ENCODE results near the gene GZF1.

GZF1 gene

DNA sequence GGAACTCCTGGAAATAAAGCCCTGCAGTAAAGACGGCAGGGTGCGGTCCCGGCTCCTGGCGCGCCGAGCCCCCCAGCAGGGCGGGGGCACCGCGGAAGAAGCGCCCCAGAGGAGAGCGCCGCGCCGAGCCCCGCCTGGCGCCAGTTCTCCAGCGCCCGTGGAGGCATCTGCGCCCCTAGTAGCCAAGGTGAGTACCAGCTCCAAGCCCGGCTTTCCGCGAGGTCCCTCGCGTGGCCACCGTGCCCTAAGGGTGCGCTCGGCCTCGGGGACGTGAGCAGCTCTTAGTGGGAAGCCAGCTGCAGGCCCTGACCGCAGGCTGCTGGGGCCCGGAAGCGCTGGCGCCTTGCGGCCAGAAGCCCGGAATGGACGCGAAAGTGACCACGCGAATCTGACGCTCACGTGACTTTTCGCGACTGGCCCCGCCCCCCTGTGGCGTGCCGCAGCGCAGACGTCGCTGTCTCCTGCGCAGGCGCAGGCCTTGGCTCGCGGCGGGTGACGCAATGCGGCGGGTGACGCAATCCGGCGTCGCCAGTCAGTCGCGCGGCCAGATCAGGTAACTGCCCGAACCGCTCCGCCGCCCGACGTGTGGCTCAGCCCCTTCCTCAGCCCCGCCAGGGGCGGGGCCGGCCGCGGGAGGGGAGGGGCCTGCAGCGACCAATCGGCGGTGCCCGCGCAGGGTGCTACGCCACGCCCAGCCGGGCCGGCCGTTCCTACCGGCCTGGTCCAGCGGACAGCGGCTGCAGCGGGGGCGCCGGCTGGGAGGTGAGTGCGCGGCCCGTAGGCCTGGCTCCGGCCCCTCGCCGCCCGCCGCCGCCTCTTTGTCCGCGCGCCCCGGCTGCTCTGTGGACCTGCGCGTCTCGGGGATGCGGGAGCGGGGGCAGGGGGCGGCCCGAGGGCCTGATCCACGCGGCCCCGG, at the start of gene GZF1:
GZF1 (plus strand) TSS at position 707 of the 916 bp plus-strand sequence. CDS start 2,202 bp downstream, outside the sequence.
- peak; percentile 96 for DNase-seq (ENCODE audit: low read depth in 2 of 2)

DNA sequence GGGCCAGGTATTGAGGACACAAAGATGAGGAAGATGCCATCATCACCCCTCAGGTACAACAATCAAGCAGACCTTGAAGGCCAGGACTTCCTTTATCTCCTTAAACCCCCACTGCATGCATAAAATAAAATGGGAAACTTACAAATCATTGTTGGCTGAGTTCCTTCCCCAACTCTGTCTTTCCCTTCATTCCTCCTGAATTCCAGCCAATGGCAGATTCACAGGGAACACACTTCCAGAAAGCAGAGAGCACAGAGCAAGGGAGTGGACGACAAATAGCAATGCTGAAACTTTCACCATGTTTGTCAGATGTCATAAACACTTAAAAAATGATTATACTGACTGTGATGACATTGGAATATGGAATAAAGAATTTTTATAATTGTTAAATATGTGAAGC, 48.7 kb upstream of the GZF1 start:
- no peak for DNase-seq (ENCODE audit: low read depth in 2 of 2)

DNA sequence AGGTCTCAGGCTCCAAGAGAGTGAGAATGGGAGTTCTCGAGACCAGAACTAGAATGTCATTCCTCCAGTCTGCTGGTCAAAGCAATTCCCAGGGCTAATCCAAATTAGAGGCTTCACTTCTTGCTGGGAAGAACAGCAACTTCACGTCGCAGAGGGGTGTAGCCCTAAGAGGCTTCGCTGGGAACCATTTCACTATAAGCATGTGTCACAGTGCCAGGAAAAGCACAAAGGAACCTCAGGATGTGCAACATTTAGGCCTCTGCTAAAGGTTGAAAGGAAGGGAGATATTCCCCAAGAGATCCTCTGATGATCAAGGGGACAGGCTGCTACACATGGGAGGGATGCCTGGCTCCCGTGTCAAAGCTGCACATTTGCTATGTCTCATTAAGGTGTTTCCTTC, 47.3 kb upstream of the GZF1 start:
- no peak for DNase-seq (ENCODE audit: low read depth in 2 of 2)

DNA sequence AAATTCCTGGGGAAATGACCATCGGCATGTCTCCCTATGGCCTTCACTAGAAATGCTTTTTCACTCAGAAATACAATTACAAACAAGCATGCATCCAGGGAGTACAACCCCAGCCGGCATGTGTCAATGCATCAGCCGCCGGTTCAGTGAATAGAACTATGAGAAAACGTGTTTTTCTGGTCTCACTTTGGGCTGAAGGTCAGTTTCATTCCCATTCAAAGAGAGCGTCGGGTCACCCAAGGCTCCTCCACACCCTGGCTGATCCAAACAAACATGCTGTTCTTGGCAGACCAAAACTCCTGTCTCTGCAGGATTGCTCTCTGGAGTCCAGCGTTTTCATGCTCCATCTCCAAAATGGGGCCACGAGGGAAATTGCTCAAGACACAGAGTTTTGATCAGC, 46.9 kb upstream of the GZF1 start:
- no peak for DNase-seq (ENCODE audit: low read depth in 2 of 2)

DNA sequence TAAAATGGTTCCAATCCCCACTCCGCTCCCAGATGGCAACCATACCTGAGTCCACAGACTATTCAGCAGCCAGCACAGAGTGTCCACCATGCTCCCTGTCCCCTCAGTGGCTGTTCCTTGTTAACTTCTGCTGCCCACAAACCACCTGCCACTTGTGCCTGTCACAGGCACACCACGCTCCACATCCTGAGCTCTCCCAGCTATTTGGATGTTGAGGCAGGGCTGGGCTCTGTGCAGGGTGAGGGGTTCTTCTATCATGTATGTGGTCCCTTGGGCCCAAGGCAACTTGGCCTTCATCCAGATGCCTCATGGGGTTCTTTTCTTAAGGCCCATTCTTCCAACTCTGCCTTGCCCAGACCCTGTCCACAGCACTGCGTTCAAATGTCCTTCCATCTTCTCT, 45.4 kb upstream of the GZF1 start:
- DNase-seq (ENCODE audit: low read depth in 2 of 2) = no peak

DNA sequence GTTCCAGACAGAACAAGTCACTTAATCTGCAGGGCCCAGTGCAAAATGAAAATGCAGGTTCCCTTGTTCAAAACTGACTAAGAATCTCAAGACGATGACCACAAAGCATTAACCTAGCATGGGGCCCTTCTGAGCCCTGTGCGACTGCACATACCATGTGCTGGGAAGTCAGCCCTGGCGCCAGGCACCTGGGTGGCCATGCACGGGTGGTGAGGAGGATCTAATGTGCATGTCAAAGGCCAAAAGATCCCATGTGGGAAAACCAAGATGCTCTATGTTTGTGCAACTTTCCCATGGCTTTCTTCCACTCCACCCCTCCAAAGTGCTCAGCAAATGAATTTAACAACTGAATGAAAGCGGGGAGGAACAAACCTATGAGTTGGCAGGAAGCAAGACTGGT, 44.9 kb upstream of the GZF1 start:
- no peak for DNase-seq (ENCODE audit: low read depth in 2 of 2)

DNA sequence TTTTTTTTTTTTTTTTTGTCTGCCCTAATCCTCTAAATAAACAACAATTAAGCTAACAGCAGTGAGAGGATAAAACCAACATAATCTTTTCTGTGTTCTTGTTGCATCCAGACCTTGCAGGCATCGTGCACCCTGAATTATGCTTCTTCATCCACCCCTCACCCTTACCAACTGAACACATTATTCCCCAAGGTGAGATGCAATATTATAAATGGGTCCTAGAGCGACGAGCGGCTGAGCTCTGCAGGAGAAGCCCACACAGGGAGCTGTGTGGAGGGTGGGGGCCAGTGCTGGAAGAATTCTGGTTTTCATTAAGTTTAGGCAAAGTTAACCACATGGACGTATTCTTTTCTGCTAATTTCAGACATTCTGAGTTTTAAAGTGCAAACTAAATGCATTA, 43.6 kb upstream of the GZF1 start:
- no peak for DNase-seq (ENCODE audit: low read depth in 2 of 2)

DNA sequence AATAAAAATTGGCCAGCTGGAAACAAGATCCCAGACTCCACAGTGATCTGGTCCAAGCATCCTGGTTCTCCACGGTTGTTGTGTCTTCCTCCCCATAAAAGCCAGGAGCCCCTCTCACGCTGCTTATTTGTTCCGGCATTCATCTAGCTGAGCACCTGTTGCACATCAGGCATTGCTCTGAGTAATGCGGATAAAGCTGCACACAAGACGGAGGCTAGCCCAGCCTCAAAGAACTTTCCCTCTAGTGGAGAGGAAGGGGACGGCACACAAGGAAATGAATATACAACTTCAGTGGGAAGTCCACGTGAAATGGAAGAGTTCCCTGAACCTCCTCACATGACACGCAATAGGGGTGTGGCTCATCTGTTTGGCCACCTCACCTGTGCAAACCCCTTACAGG, 41.7 kb upstream of the GZF1 start:
- DNase-seq (ENCODE audit: low read depth in 2 of 2) = no peak

DNA sequence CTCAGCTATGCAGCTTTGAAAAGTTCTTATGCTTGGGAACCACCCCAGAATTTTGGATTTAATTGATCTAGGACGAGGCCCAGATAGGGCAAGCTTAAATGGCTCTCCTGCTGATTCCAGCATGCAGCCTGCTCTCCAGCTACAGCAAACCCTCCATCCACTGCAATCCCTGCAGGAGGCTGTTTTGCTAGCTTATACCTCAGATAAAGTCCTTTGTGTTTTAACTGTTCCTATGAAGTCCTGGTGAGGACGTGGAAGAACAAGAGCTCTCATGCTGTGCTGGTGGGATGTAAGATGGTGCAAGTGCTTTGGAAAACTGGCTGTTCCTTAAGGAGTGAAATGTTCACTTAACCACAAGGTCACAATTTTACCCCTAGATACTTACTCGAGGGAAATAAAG, 36.9 kb upstream of the GZF1 start:
- no peak for DNase-seq (ENCODE audit: low read depth in 2 of 2)

DNA sequence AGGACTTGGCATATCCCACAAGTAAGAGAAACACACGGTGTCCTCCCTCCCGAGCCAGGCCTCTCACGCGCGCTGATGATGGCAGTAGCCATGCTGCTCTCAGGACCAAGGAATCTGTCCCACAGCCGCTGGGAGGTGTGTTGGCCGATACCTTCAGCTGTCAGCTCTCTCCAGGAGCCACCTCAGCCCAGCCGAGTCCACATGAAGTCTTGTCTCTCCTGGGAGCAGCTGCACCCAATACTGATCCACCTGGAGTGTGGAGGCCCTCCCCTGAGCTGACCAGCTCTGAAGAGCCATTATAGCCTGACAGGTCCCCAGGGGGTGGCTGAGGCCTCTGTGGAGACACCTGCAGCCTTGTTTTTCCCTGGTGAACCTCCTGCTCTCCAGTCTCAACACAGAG, 35.2 kb upstream of the GZF1 start:
- no peak for DNase-seq (ENCODE audit: low read depth in 2 of 2)

DNA sequence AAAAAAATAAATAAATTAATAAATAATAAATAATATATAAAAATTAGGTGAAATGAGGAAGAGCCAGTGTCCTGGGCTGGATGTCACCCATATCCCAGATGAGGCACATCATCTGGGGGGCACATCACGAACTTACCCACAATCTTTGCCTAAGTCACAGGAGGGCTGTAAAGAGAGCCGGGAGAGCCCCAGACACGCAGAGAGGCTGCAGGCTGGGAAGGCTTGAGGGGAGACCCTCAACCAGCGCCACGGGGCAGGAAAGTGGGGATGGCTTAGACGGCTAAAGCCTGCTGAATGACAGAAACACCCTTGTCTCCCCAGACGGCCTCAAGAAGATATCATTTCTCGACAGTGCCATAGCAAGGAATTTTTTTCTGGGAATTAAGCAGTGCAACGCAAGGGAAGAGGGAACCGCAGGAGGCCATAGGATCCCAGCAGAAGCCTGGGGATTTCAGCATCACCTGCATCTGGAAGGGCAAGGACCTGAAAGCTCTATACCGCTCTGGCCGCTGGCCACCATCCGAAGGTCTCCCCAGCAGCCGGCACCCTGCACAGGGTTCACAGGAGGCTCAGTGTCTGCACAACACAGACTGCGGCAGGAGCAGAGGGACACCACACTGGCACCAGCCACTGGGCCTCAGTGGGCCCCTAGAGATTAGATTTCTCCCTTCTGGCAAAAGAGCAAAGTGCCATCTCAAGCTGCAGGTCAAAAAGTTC, 34.2 kb upstream of the GZF1 start:
- no peak for DNase-seq (ENCODE audit: low read depth in 2 of 2)

DNA sequence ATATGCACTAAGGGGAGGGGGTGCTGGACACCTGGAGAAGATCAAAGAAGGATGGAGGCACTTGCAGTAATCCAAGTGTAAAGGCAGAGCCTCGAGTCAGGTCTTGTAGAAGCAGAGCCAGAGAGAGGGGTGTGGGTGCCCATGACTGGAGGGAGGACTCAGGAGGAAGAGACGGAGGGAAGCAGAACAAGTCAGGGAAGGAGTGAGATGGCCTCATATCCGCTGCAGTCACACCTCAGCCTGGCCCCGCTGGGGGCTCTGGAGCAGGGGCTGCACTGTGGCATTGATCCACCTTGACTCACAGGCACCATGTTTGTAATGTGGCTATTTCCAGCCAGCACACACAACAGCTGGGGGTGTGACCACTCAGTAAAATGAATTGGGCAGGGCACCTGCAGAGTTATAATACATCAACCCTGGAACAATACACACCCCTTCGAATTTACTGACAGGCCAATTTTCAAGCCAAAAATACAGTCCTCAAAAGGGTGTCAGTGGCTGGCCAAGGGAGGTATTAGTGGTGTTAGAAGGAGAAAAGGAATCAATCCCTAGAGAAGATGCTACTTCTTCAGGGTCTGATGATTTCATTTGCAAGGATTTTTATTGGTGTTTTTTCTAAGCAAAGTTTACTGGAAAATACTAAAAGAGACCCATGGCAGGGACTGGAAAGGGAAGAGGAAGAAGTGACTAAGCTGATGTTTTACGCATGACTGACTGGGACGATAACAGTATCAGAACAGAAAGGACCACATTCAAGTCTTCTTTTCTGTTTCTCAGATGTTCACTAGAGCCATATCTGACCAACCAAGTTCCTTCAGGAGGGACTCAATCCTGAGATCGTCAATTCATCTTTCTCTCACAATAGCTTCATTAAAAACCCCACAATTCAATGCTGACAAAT, 30.3 kb upstream of the GZF1 start:
- no peak for DNase-seq (ENCODE audit: low read depth in 2 of 2)

DNA sequence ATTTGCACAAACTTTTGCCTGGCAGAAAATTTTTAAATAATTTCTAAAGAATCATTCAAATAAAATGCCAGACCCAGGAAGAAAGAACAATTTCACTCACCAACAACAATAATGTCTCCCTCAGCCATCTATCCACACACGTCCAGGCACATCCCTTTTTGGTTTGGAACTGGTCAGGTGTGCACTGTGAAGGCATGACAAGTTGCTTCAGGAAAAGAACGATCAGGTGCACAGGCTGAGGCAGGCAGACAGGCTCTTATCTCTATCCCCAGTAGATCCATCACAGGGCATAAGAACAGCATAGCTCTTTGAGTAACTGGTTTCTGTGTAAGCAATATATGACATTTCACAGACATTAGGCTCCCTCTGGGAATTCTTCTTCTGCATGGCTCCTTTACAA, 29.5 kb upstream of the GZF1 start:
- no peak for DNase-seq (ENCODE audit: low read depth in 2 of 2)

DNA sequence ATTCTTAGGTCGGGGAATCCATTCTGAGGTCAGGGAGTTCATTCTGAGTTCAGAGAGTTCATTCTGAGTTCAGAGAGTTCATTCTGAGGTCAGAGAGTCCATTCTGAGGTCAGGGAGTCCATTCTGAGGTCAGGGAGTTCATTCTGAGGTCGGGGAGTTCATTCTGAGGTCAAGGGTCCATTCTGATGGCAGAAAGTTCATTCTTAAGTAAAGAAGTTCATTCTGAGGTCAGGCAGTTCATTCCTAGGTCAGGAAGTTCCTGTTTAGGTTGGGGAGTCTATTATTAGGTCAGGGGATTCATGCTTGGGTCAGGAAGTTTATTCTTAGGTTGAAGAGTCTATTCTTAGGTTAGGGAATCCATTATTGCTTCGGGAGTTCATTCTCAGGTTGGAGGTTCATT, 27.9 kb upstream of the GZF1 start:
- DNase-seq (ENCODE audit: low read depth in 2 of 2) = no peak

DNA sequence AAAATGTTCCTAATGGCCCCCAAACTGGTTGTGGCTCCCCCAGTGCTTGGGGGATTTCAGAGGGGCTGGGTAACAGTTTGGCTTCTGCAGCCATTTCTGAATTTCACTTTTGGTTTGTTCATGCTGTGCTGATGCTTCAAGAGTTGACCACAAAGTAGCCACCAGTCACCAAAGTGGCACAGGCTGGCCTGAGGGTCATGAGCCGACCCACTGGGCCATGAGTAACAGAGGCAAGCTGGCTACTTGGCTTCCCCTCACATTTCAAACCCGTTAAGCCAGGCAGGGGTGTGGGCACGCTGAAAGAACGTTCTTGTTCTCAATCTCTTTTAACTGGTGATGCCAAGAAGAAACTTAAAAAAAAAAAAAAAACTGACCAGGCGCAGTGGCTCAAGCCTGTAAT, 26.5 kb upstream of the GZF1 start:
- no peak for DNase-seq (ENCODE audit: low read depth in 2 of 2)

DNA sequence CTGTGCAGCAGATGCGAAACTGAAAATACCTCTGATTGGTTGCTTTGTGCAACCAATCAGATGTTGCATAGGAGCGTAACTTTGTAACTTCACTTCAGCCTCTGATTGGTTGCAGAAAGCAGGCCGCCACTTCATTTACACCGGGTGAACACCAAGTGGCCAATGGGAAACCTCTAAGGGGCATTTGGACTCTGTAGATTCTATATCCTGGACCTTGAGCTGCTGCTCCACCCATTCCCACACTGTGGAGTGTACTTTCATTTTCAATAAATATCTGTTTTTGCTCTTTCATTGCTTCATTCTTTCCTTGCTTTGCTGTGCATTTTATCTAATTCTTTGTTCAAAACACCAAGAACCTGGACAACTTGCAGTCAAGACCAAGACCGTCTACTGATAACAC, 25.5 kb upstream of the GZF1 start:
- DNase-seq (ENCODE audit: low read depth in 2 of 2) = no peak

DNA sequence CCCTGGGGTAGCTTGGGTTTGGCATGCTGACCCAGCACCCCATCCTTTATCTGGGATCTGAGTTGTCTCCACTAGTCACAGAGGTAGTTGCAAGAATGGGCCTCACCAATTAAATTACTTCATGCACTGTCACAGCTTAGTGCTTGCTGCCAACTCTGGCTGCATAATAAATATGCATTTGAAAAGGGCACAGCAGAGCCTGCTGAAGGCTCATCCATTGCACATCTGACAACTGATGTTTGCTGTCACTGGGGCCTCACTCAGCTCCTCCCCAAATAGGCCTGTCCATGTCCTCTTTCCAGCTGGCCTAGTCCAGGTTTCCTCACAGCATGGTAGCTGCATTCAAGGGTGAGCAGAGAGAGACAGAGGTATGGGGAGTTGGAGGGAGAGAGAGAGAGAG, 24.7 kb upstream of the GZF1 start:
- no peak for DNase-seq (ENCODE audit: low read depth in 2 of 2)

DNA sequence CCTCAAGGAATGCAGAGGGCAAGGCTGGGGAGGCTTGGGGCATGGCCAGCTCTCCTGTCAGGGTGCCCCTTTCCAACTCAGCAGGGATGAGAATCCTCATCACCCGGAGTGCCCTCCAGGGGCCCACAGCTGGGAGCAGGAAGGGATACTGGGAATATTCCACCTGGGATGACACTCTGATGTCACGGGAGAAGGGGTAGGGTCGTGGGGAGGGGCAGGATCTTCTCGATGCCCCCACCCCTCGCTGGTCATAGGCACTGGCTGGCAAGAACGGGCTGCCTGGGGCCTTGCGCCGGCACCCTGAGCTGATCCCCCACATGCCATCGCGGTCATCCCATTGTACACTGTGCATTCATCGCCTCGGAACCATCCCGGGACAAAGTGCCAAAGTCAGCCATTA, 22.0 kb upstream of the GZF1 start:
- no peak for DNase-seq (ENCODE audit: low read depth in 2 of 2)

DNA sequence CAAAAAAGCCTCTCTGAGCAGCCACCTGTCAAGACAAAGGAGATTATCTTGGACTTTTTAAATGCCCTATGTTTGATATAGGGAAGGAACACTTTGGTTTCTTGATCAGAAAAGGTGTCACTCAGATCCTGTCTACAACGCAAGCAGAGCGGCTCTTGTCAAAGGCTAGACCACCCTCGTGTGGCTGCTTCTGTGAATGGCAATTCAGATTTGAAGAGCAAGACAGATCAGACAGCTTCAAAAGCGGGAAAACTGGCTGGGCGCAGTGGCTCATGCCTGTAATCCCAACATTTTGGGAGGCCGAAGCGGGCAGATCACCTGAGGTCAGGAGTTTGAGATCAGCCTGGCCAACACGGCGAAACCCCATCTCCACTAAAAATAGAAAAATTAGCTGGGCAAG, 21.5 kb upstream of the GZF1 start:
- DNase-seq (ENCODE audit: low read depth in 2 of 2) = no peak

DNA sequence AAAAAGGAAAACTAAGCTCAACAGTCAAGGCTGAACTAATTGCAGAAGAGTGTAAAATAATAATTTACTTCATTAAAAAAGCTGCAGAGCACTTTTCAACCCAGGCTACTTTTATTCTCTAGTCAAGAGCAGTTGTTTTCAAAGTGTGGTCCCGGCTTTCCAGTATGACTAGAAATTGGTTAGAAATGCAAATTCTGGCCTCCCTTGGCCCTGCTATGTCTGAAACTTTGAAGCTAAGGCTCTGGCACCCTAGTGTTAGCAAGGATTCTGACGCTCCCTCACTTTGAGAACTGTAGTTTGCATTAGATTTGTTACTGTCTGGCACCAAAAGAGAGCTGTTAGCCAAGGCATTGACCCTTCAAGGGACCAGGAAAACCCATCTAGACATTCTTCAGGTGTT, 20.9 kb upstream of the GZF1 start:
- no peak for DNase-seq (ENCODE audit: low read depth in 2 of 2)

DNA sequence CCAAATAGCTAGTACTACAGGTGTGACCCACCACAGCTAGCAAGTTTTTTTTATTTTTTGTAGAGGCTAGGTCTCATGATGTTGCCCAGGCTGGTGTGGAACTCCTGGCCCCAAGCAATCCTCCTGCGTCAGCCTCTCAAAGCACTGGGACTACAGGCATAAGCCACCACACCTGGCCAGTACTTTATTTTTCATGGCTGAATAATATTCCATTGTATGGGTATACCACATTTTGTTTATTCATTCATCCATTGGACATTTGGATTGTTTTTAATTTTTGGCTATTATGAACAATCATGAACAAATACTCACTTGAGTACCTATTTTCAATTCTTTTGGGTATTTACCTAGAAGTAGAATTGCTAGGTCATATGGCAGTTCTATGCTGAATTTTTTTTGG, 18.4 kb upstream of the GZF1 start:
- no peak for DNase-seq (ENCODE audit: low read depth in 2 of 2)

DNA sequence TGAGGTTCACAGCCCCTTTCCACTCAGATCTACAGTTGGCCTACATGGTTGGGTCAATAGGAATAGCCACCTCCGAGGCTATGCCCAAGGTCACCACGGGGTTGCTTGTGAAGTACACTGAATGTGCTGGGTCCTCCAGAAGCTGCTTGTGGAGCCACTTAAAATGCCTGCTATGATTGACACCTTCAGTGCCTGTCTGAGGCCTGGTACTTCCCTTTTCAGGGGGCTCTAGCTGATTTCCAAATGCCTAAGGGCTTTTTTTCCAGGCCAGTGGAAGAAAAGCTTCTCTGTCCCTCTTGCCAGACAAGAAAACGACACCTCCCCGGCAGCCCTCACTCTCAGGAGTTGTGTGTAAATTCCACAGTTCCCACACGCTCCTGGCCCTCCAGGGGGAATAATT, 17.6 kb upstream of the GZF1 start:
- no peak for DNase-seq (ENCODE audit: low read depth in 2 of 2)
